GM23338 (cell line): Measurements from ENCODE around the gene ITGAV.

Source experiments
- POLR2AphosphoS5 ChIP-seq: IDR thresholded peaks from 2 replicates; pipeline ENCODE4 v1.6.1; 2016; ENCODE audit warnings: antibody characterized with exemption, low read depth
- STAT1 ChIP-seq: IDR thresholded peaks from one replicate; pipeline ENCODE4 v1.6.1; 2016; ENCODE audit warnings: antibody characterized with exemption; ENCODE audit not compliant: unreplicated experiment
- TF ChIP-seq, protein P1 (sequence below), 2 experiments: fragments of 200-600 bp in 1 of 2; sonication (generic) in 1 of 2; conservative IDR thresholded peaks; 2 replicates each; pipeline versions ENCODE4 v1.5.1 to v1.6.1; 2016 to 2017; ENCODE audit warnings: antibody characterized with exemption in 2 of 2, low read depth in 2 of 2, mild to moderate bottlenecking in 2 of 2, moderate library complexity in 1 of 2

DNA sequence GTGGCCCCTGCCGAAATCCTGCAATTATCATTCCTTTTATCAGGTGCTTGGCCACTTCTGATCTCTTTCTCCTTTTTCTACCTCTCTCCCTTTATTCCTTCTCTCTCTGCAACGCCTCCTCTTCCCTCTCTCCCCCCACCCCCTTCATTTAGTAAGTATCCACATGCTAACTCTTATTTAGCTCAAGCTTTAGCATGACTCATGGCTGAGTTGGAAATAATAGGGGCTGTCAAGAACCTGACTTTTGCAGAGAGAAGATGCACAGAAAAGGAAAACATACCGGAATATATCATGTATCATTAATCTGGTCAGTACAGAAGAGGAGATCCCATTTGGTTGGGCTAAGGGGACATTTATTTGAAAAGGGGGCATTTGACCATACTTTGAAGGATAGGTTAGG is 137.1 kb downstream of the ITGAV start:
- TF ChIP-seq POLR2AphosphoS5 = no peak
- TF ChIP-seq, protein P1, sequence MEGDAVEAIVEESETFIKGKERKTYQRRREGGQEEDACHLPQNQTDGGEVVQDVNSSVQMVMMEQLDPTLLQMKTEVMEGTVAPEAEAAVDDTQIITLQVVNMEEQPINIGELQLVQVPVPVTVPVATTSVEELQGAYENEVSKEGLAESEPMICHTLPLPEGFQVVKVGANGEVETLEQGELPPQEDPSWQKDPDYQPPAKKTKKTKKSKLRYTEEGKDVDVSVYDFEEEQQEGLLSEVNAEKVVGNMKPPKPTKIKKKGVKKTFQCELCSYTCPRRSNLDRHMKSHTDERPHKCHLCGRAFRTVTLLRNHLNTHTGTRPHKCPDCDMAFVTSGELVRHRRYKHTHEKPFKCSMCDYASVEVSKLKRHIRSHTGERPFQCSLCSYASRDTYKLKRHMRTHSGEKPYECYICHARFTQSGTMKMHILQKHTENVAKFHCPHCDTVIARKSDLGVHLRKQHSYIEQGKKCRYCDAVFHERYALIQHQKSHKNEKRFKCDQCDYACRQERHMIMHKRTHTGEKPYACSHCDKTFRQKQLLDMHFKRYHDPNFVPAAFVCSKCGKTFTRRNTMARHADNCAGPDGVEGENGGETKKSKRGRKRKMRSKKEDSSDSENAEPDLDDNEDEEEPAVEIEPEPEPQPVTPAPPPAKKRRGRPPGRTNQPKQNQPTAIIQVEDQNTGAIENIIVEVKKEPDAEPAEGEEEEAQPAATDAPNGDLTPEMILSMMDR (conservative IDR thresholded peaks at IDR 0.05; ENCODE audit: low read depth in 2 of 2) = no peak
- no peak for TF ChIP-seq STAT1
